Activated T-helper 1 cell treated with anti-CD3 and anti-CD28 coated beads, Interleukin-12 subunit alpha, Interleukin-12 subunit beta, Interleukin-2, Interleukin-4 antibody, amounts not matched to agents 30 ng/mL and 10 ng/mL and 1 ng/mL, durations not matched to agents 14 hours and 24 hours and 36 hours (primary cell): ENCODE results near the gene TAP2. TPM values are rescaled to one million over a fixed set of nuclear protein-coding genes. Genes with fewer than 3 reads are reported as not detected.
"Not testable (repeated sequence)": the region's sequence is repeated elsewhere in the genome, so short reads cannot be mapped to it uniquely, and the experiment has no call there.

Experiments used
- DNase-seq: peaks from one replicate; pipeline ENCODE4 v3.0.0; 2021; ENCODE audit warnings: low spot score
- H3K27ac Mint-ChIP-seq: one replicate; pipeline ENCODE4 v1.8.0; 2021; ENCODE audit warnings: mild to moderate bottlenecking, mixed read lengths
- H3K27me3 Mint-ChIP-seq: one replicate; pipeline ENCODE4 v1.8.0; 2022; ENCODE audit warnings: mild to moderate bottlenecking, moderate library complexity, mixed read lengths; ENCODE audit not compliant: insufficient read depth
- H3K36me3 Mint-ChIP-seq: one replicate; pipeline ENCODE4 v1.8.0; 2021; ENCODE audit warnings: low read depth, mixed read lengths
- H3K4me1 Mint-ChIP-seq: one replicate; pipeline ENCODE4 v1.8.0; 2021; ENCODE audit warnings: low read depth, mixed read lengths
- H3K4me3 Mint-ChIP-seq: one replicate; pipeline ENCODE4 v1.8.0; 2021; ENCODE audit warnings: mild to moderate bottlenecking, moderate library complexity, mixed read lengths
- H3K9me3 Mint-ChIP-seq: one replicate; pipeline ENCODE4 v1.8.0; 2021; ENCODE audit warnings: mixed read lengths
- intact Hi-C: fragments of 100-400 bp; cut with micrococcal nuclease; formaldehyde crosslinking; loops from one replicate; pipeline ENCODE4 v1.15.1; 2024
- total RNA-seq: library from RNA; stranded (reverse); gene quantifications from 2 replicates; pipeline ENCODE4 v1.2.3, GENCODE V29; 2022

TAP2 gene
- total RNA-seq, 1 donor from 2014 or later = 160 TPM

GRCh38 chr6:32818867-32819266, 19.7 kb downstream of the TAP2 start:
- intact Hi-C loops = no loop called here
- H3K27ac Mint-ChIP-seq = peak overlapping the region; percentile 3

GRCh38 chr6:32816746-32817204, 21.8 kb downstream of the TAP2 start, which contains the start of gene HLA-DOB:
Gene HLA-DOB (minus strand): TSS chr6:32817002. CDS start chr6:32816951, 51 bp downstream.
- H3K27ac Mint-ChIP-seq = no peak within 1 kb of the TSS
- no peaks in the 10 kb centered on the region for H3K27me3 Mint-ChIP-seq
- no peak for DNase-seq
- no peaks in the 10 kb centered on the region for H3K9me3 Mint-ChIP-seq
- intact Hi-C loops = no loop called here
- H3K4me1 Mint-ChIP-seq = peaks cover 18% of the 10 kb centered on the region
- H3K4me3 Mint-ChIP-seq = no peak within 1 kb of the TSS
- peaks cover 19% of the 10 kb centered on the region for H3K36me3 Mint-ChIP-seq

More at GRCh38 chr6:32818867-32819266, 19.7 kb downstream of the TAP2 start:
- Mint-ChIP-seq H3K4me1 (peaks cover 18% of the 10 kb centered on the region), H3K4me3 (no peak overlapping the region), H3K9me3 (no peaks in the 10 kb centered on the region), H3K36me3 (peaks cover 12% of the 10 kb centered on the region), H3K27me3 (no peaks in the 10 kb centered on the region)
- no peak for DNase-seq

GRCh38 chr6:32815996-32816395, 22.5 kb downstream of the TAP2 start:
- no peak overlapping the region for H3K4me3 Mint-ChIP-seq
- DNase-seq = no peak
- peaks cover 19% of the 10 kb centered on the region for H3K36me3 Mint-ChIP-seq
- H3K27me3 Mint-ChIP-seq = no peaks in the 10 kb centered on the region
- no peak overlapping the region for H3K27ac Mint-ChIP-seq
- no peaks in the 10 kb centered on the region for H3K9me3 Mint-ChIP-seq
- intact Hi-C loops = no loop called here
- peaks cover 18% of the 10 kb centered on the region for H3K4me1 Mint-ChIP-seq

GRCh38 chr6:32815115-32815514, 23.4 kb downstream of the TAP2 start:
- intact Hi-C loops = no loop called here
- no peak for DNase-seq
- Mint-ChIP-seq H3K4me1 (peaks cover 17% of the 10 kb centered on the region), H3K9me3 (no peaks in the 10 kb centered on the region), H3K36me3 (peaks cover 17% of the 10 kb centered on the region), H3K4me3 (no peak overlapping the region), H3K27me3 (no peaks in the 10 kb centered on the region), H3K27ac (no peak overlapping the region)

GRCh38 chr6:32814145-32814544, 24.4 kb downstream of the TAP2 start:
- H3K27ac Mint-ChIP-seq = no peak overlapping the region
- intact Hi-C loops = no loop called here
- H3K27me3 Mint-ChIP-seq = no peaks in the 10 kb centered on the region
- H3K4me3 Mint-ChIP-seq = no peak overlapping the region
- peaks cover 15% of the 10 kb centered on the region for H3K36me3 Mint-ChIP-seq
- H3K9me3 Mint-ChIP-seq = no peaks in the 10 kb centered on the region
- no peak for DNase-seq
- peaks cover 7% of the 10 kb centered on the region for H3K4me1 Mint-ChIP-seq

- Mint-ChIP-seq H3K36me3 (peaks cover 8% of the 10 kb centered on the region), H3K9me3 (no peaks in the 10 kb centered on the region), H3K27ac (no peak overlapping the region), H3K4me3 (no peak overlapping the region), H3K4me1 (no peaks in the 10 kb centered on the region), H3K27me3 (peaks cover 21% of the 10 kb centered on the region)
- no peak for DNase-seq
- intact Hi-C loops = no loop called here
Measured at GRCh38 chr6:32809171-32809570, 29.4 kb downstream of the TAP2 start.

- H3K27ac Mint-ChIP-seq = no peak overlapping the region
- H3K9me3 Mint-ChIP-seq = no peaks in the 10 kb centered on the region
- no peaks in the 10 kb centered on the region for H3K4me1 Mint-ChIP-seq
- H3K4me3 Mint-ChIP-seq = no peak overlapping the region
- peaks cover 41% of the 10 kb centered on the region for H3K27me3 Mint-ChIP-seq
- intact Hi-C loops = no loop called here
- no peaks in the 10 kb centered on the region for H3K36me3 Mint-ChIP-seq
- no peak for DNase-seq
Measured at GRCh38 chr6:32807020-32807580, 31.4 kb downstream of the TAP2 start.

- H3K4me1 Mint-ChIP-seq, H3K27ac Mint-ChIP-seq, H3K4me3 Mint-ChIP-seq, intact Hi-C loops, DNase-seq, H3K36me3 Mint-ChIP-seq, H3K9me3 Mint-ChIP-seq: not testable (repeated sequence)
- H3K27me3 Mint-ChIP-seq = peaks cover 58% of the 10 kb centered on the region
Measured at GRCh38 chr6:32805404-32805803, 33.1 kb downstream of the TAP2 start.

GRCh38 chr6:32803416-32803815, 35.1 kb downstream of the TAP2 start:
- H3K27me3 Mint-ChIP-seq = peaks cover 66% of the 10 kb centered on the region

GRCh38 chr6:32799740-32800139, 38.8 kb downstream of the TAP2 start:
- no peak overlapping the region for H3K27ac Mint-ChIP-seq
- H3K36me3 Mint-ChIP-seq = no peaks in the 10 kb centered on the region
- H3K4me3 Mint-ChIP-seq = no peak overlapping the region

More at GRCh38 chr6:32803416-32803815, 35.1 kb downstream of the TAP2 start:
- intact Hi-C loops = no loop called here
- Mint-ChIP-seq H3K4me1 (no peaks in the 10 kb centered on the region), H3K27ac (no peak overlapping the region), H3K36me3 (no peaks in the 10 kb centered on the region), H3K4me3 (no peak overlapping the region), H3K9me3 (no peaks in the 10 kb centered on the region)
- DNase-seq = no peak

GRCh38 chr6:32799168-32799567, 39.4 kb downstream of the TAP2 start:
- no peak for DNase-seq
- Mint-ChIP-seq H3K27me3 (peaks cover 55% of the 10 kb centered on the region), H3K9me3 (no peaks in the 10 kb centered on the region), H3K36me3 (no peaks in the 10 kb centered on the region), H3K4me3 (no peak overlapping the region), H3K4me1 (peaks cover 25% of the 10 kb centered on the region), H3K27ac (no peak overlapping the region)
- intact Hi-C loops = loop anchor here (2.0 to 5.0 kb wide), 2 partner anchors 97 to 682 kb away; no protein-coding TSS in a partner anchor

More at GRCh38 chr6:32799740-32800139, 38.8 kb downstream of the TAP2 start:
- no peak for DNase-seq
- intact Hi-C loops = loop anchor here (2.0 to 5.0 kb wide), 2 partner anchors 97 to 683 kb away; no protein-coding TSS in a partner anchor
- Mint-ChIP-seq H3K9me3 (no peaks in the 10 kb centered on the region), H3K27me3 (peaks cover 60% of the 10 kb centered on the region), H3K4me1 (peaks cover 19% of the 10 kb centered on the region)

- Mint-ChIP-seq H3K36me3 (no peaks in the 10 kb centered on the region), H3K27me3 (peaks cover 53% of the 10 kb centered on the region), H3K9me3 (no peaks in the 10 kb centered on the region), H3K4me1 (peaks cover 31% of the 10 kb centered on the region), H3K4me3 (peak overlapping the region; percentile 46), H3K27ac (no peak overlapping the region)
- peak; percentile 65 for DNase-seq
- intact Hi-C loops = loop anchor here (1.0 to 5.0 kb wide), 4 partner anchors 71 to 542 kb away; no protein-coding TSS in a partner anchor
Measured at GRCh38 chr6:32796848-32797776, 41.4 kb downstream of the TAP2 start.

GRCh38 chr6:32794510-32794909, 44.0 kb downstream of the TAP2 start:
- intact Hi-C loops = no loop called here
- H3K27me3 Mint-ChIP-seq = peaks cover 51% of the 10 kb centered on the region

More at GRCh38 chr6:32794510-32794909, 44.0 kb downstream of the TAP2 start:
- DNase-seq = no peak
- Mint-ChIP-seq H3K36me3 (no peaks in the 10 kb centered on the region), H3K4me1 (peaks cover 31% of the 10 kb centered on the region), H3K27ac (no peak overlapping the region), H3K9me3 (no peaks in the 10 kb centered on the region), H3K4me3 (no peak overlapping the region)
